Motor neuron (in vitro differentiated cells): ENCODE measurements around the gene PLCL2. TPM values are rescaled to one million over a fixed set of nuclear protein-coding genes. Genes with fewer than 3 reads are reported as not detected.

Source experiments
- ATAC-seq, 8 experiments: fragments of 200-7000 bp; cut with Tn5 transposase; replicated peaks in 6 of 8; 2 replicates each; pipeline ENCODE4 v1.8.0; 2021; ENCODE audit warnings: mild to moderate bottlenecking in 8 of 8, moderate library complexity in 8 of 8
- H3K27ac ChIP-seq, 2 donors: fragments of 250-450 bp; sonication (Bioruptor Pico); 2 replicates each; pipeline ENCODE4 v1.9.0; 2021; ENCODE audit warnings: antibody characterized with exemption in 2 of 2, mild to moderate bottlenecking in 2 of 2, moderate library complexity in 1 of 2
- H3K4me1 ChIP-seq, 2 donors: fragments of 250-450 bp; sonication (Bioruptor Pico); replicated peaks in 1 of 2; 2 replicates each; pipeline ENCODE4 v1.6.1; 2021; ENCODE audit warnings: antibody characterized with exemption in 2 of 2, mild to moderate bottlenecking in 2 of 2, moderate library complexity in 1 of 2
- H3K4me3 ChIP-seq, 5 donors: fragments of 250-450 bp; sonication (Bioruptor Pico); 2 replicates each; pipeline ENCODE4 v1.9.0; 2021; ENCODE audit warnings: antibody characterized with exemption in 5 of 5, mild to moderate bottlenecking in 5 of 5, moderate library complexity in 4 of 5
- WGBS, 10 experiments: fragments of 450-650 bp; shearing (Covaris generic); methylation state at CpG; one replicate each; pipeline ENCODE4 v1.0.0; 2022; 5-methylcytosine and 5-hydroxymethylcytosine counted together
- in situ Hi-C, 9 experiments: fragments of 400-800 bp; cut with MboI; loops; one replicate each; pipeline ENCODE4 v1.15.0; 2021; ENCODE audit warnings: low sequenced_read_pairs in 9 of 9, low pct_unique_long_range_greater_than_20kb in 2 of 9; ENCODE audit not compliant: unreplicated experiment in 9 of 9
- total RNA-seq, 8 experiments: library from RNA; unstranded; fragments of 300-600 nt; gene quantifications; 2 replicates each; pipeline versions ENCODE4 v1.2.3 to v1.2.4, GENCODE V29; 2022

PLCL2 gene
- total RNA-seq, 8 experiments from 2014 or later, result 12.3 to 28.0 (median 21.6) TPM

DNA sequence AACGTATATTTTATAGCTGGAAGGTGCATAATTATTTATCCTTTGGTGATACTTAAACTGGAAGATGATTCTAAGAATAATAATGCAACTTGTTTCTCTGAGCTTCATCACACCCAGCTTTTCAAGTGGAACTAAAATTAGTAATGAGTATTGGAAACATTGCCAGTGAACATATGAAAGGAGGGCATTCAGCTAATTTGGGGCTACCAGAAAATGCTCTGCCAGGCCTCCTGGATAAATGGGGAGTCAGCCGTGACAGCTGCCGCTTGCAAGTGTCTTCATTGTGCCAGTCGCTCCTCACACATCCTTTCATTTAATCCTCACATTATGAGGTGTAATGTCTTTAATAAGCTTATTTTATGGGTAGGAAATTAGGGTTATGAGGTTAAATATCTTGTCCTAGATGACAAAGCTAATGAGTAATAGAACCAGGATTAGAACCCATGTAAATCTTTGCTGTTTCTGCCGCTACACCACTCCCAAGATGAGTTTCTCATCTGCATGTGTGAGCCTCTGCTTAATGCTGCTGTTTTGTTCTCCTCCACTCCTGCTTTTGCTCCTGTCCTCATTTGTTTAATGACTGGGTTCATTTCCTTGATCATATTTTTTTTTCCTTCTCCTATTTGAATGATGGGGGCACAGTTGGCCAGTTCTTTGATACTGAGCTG, 155.7 kb downstream of the PLCL2 start:
- no peak overlapping the region for H3K4me3 ChIP-seq
- H3K4me1 ChIP-seq, result peaks cover 0 to 12% of the 10 kb centered on the region in 2 donors
- peak in 3 of 8 experiments; percentile 13 to 56 (median 42) for ATAC-seq
- no peak overlapping the region for H3K27ac ChIP-seq
- in situ Hi-C loops, result loop anchor here in 2 of 9 experiments (25.0 kb wide), 2 partner anchors 203 to 428 kb away; partner anchors contain the start of gene DAZL (in 2 of the 2)
- 5 to 100% (median 84%) methylated on average over 1 to 5 of the region's 5 CpGs; no CpG with 5 or more reads in 2 of the 10 experiments for WGBS, 10 experiments

DNA sequence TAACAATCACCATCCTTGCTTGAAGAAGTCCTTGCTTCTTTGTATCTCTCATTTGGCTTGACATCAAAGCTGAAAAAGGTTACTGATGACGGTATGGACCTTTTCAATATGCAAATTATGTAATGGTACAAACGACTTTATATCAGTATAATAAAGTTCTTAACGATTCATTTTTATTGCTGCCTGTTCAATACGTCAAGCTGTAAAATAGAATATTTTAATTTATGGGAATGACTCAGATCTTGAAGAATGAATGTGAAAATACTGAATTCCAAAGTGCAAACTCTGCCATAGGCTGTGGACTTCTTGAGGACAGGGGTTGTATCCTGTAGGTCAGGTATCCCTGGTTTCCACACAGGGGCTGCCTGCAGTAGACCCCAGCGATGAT, 156.2 kb downstream of the PLCL2 start:
- Histone ChIP-seq H3K27ac (no peak overlapping the region), H3K4me1 (peaks cover 0 to 12% of the 10 kb centered on the region in 2 donors), H3K4me3 (no peak overlapping the region)
- ATAC-seq, result peak in 3 of 8 experiments; percentile 58 to 62 (median 60)
- WGBS, 10 experiments, result 0 to 100% (median 55%) methylated on average over 1 to 5 of the region's 5 CpGs
- in situ Hi-C loops, result loop anchor here in 2 of 9 experiments (25.0 kb wide), 2 partner anchors 204 to 429 kb away; partner anchors contain the start of gene DAZL (in 2 of the 2)

DNA sequence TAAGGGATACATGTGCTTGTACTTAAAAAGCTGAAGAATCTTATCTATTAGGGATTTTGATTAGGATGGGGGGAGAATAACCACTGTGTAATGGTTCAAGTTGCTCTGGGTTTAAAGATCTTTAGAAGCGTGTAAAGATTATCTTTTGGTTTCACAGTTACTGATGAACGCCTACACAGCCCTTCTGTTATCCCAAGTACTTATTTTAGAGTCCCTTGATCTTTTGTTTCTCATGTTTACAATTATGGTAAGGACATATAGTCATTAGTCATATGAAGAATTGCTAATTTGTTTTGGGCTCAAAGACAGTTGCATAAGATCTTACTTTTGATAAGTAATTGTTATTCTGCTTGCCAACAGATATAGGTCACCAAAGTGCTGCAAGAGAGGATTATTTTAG, 160.1 kb downstream of the PLCL2 start:
- WGBS, 10 experiments, result 36 to 100% (median 94%) methylated on average over 1 to 2 of the region's 2 CpGs; no CpG with 5 or more reads in 1 of the 10 experiments
- no peak overlapping the region for H3K27ac ChIP-seq
- H3K4me3 ChIP-seq, result no peak overlapping the region
- ATAC-seq, result no peak
- H3K4me1 ChIP-seq, result peaks cover 4 to 32% of the 10 kb centered on the region in 2 donors
- in situ Hi-C loops, result loop anchor here in 2 of 9 experiments (25.0 kb wide), 2 partner anchors 208 to 433 kb away; partner anchors contain the start of gene DAZL (in 2 of the 2)

DNA sequence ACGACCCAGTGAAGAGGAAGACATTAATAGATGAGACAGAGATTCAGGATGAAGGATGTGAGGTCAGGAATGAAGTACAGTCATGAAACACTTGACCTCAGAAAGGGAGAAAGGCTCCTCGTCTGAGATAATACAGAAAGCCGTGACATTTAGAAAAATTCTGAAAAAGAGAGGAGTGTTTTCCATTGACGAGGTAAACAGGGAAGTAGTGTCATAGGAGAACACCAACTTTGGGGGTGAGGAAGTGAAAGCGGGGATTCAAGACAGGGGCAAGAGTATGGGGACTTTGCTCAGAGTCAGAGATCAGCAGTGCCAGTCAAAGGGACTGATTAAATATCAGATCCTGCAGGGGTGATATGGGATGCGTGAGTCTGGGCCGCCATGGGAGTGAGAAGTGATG, 160.9 kb downstream of the PLCL2 start:
- Histone ChIP-seq H3K4me1 (peaks cover 4 to 32% of the 10 kb centered on the region in 2 donors), H3K27ac (no peak overlapping the region), H3K4me3 (no peak overlapping the region)
- 80 to 100% (median 90%) methylated on average over 2 to 6 of the region's 7 CpGs for WGBS, 10 experiments
- in situ Hi-C loops, result loop anchor here in 2 of 9 experiments (25.0 kb wide), 2 partner anchors 208 to 433 kb away; partner anchors contain the start of gene DAZL (in 2 of the 2)
- no peak for ATAC-seq

DNA sequence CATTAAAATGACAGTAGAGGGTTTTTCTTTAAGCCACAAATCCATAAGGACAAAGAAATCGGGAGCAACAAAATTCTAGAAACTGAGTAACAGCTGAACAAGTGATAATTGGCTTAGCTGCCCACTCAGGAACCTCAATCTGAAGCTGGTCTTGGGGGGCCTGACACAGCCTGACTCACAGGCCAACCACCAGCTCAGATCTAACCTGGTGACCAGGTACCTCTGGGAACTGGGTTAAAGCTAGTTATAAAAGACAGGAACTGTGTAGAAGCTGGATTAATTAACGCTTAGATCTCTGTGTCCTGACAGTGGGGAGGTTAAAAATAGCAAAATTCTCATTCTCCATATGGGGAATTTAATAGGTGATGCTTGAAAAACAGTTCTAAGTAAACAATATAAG, 161.9 kb downstream of the PLCL2 start:
- Histone ChIP-seq H3K27ac (no peak overlapping the region), H3K4me3 (no peak overlapping the region), H3K4me1 (peaks cover 4 to 32% of the 10 kb centered on the region in 2 donors)
- ATAC-seq, result no peak
- WGBS, 10 experiments, result 71 to 100% (median 90%) methylated on average over 1 to 2 of the region's 2 CpGs
- in situ Hi-C loops, result loop anchor here in 2 of 9 experiments (25.0 kb wide), 2 partner anchors 209 to 434 kb away; partner anchors contain the start of gene DAZL (in 2 of the 2)

DNA sequence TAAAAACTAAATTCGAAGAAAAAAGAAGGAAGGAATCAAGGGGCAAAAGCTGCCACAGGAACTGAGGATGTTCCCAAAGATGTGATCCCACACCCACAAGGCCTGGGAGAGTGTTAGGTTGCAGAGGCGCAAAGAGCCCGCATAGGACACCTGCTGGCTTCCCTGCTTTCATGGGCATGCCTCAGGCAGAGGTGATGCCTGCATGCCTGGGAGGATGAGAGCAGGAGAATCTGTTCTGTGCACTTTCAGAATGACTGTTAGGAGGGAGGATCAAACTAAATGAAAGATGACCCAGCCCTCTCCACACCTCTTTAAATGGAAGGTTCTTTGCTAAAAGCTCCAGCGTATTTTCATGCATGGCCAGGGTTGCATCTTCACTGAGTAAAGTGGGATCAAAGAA, 162.4 kb downstream of the PLCL2 start:
- WGBS, 10 experiments, result 42 to 93% (median 76%) methylated on average over 1 to 4 of the region's 4 CpGs; no CpG with 5 or more reads in 2 of the 10 experiments
- Histone ChIP-seq H3K4me3 (no peak overlapping the region), H3K27ac (no peak overlapping the region), H3K4me1 (peaks cover 4 to 32% of the 10 kb centered on the region in 2 donors)
- ATAC-seq, result peak in 3 of 8 experiments; percentile 19 to 59 (median 25)
- in situ Hi-C loops, result loop anchor here in 2 of 9 experiments (25.0 kb wide), 2 partner anchors 210 to 435 kb away; partner anchors contain the start of gene DAZL (in 2 of the 2)

DNA sequence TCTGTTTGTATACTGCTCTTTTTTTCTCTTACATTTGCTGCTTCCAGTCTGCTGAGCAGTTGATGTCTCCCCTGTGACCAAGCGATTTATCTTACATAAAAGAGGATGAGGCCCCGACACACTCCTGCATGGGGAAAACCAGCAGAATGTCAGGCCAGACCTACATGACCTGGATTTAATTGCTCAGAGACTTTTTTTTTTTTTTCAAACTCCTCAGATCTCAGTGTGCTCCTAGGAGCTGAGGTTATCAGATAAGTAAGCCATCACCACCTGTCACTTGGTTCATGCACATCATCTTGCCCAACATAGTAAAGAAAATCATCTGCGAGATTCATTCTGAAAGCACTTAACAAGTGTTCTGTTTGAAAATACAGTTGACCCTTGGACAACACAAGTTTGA, 163.1 kb downstream of the PLCL2 start:
- ATAC-seq, result peak in 5 of 8 experiments; percentile 28 to 97 (median 83)
- in situ Hi-C loops, result loop anchor here in 2 of 9 experiments (25.0 kb wide), 2 partner anchors 211 to 436 kb away; partner anchors contain the start of gene DAZL (in 2 of the 2)
- H3K27ac ChIP-seq, result no peak overlapping the region
- peaks cover 4 to 32% of the 10 kb centered on the region in 2 donors for H3K4me1 ChIP-seq
- no peak overlapping the region for H3K4me3 ChIP-seq
- WGBS, 10 experiments, result 63 to 100% (median 92%) methylated on average over 1 to 3 of the region's 3 CpGs

DNA sequence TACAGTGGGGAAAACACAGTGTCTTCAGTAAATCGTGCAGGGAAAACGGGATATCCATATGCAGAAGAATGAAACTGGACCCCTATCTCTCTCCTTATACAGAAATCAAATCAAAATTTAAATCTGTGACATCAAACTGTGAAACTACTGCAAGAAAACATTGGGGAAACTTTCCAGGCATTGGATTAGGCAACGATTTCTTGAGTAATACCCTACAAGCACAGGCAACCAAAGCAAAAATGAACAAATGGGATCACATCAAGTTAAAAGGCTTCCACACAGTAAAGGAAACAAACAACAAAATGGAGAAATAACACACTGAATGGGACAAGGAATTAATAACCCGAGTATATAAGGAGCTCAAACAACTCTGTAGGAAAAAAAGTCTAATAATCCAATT, 165.3 kb downstream of the PLCL2 start:
- in situ Hi-C loops, result no loop called here
- H3K4me3 ChIP-seq, result no peak overlapping the region
- 85 to 100% (median 94%) methylated on average over 1 to 4 of the region's 4 CpGs for WGBS, 10 experiments
- H3K27ac ChIP-seq, result no peak overlapping the region
- no peak for ATAC-seq
- H3K4me1 ChIP-seq, result peaks cover 4 to 24% of the 10 kb centered on the region in 2 donors

DNA sequence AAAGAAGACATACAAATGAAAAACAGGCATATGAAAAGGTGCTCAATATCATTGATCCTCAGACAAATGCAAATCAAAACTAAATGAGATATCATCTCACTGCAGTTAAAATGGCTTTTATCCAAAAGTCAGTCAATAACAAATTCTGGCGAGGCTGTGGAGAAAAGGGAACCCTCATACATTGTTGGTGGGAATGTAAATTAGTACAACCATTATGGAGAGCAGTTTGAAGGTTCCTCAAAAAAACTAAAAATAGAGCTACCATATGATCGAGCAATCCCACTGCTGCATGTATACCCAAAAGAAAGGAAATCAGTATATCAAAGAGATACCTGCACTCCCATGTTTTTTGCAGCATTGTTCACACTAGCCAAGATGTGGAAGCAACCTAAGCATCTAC, 165.8 kb downstream of the PLCL2 start:
- 85 to 100% (median 100%) methylated on average over 1 to 2 of the region's 2 CpGs; no CpG with 5 or more reads in 1 of the 10 experiments for WGBS, 10 experiments
- Histone ChIP-seq H3K4me1 (peaks cover 4 to 21% of the 10 kb centered on the region in 2 donors), H3K4me3 (no peak overlapping the region), H3K27ac (no peak overlapping the region)
- in situ Hi-C loops, result no loop called here
- no peak for ATAC-seq

DNA sequence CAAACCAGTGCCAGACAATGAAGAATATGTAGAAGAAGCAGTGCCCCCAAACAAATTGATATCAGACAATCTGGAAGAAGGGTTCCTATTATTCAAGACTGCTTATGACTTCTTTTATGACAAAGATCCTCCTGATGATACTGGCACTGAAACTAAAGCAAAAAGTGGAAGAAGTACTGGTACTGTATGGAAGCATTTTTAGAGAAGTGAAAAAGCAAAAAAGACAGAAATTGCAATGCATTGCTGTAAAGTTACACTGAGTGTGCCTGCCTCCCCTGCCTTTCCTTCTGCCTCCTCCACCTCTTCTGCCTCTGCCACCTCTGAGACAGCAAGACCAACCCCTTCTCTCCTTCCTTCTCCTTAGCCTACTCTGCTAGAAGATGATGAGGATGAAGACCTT, 167.6 kb downstream of the PLCL2 start:
- in situ Hi-C loops, result no loop called here
- ATAC-seq, result no peak
- Histone ChIP-seq H3K4me3 (no peak overlapping the region), H3K27ac (no peak overlapping the region), H3K4me1 (peaks cover 4 to 11% of the 10 kb centered on the region in 2 donors)

DNA sequence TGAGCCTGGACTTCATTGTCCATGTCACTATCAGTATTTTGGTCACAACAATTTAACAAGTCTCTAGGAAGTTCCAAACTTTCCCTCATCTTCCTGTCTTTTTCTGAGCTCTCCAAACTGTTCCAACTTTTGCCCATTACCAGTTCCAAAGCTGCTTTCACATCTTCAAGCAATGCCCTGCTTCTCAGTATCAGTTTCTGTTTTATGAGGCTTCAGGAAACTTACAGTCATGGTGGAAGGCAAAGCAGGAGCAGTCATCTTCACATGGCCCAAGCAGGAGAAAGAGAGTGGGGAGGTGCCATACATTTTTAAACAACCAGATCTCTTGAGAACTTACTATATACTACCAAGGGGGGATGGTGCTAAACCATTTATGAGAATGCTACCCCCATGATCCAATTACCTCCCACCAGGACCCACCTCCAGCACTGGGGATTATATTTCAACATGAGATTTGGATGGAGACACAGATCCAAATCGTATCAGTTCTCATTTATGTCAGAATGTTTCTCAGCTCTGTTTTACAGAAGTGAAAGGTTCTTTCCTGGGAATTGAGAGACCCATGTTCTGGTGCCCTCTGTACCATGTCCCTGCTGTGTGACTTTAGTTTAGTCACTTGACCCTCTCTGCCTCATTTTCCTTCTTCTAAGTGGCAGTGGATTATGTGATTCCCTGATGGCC, 169.7 kb downstream of the PLCL2 start:
- 80 to 100% (median 94%) methylated on average over 1 of the region's 1 CpG; no CpG with 5 or more reads in 6 of the 10 experiments for WGBS, 10 experiments
- Histone ChIP-seq H3K4me3 (no peak overlapping the region), H3K27ac (no peak overlapping the region), H3K4me1 (no peaks in the 10 kb centered on the region)
- no peak for ATAC-seq
- in situ Hi-C loops, result no loop called here

DNA sequence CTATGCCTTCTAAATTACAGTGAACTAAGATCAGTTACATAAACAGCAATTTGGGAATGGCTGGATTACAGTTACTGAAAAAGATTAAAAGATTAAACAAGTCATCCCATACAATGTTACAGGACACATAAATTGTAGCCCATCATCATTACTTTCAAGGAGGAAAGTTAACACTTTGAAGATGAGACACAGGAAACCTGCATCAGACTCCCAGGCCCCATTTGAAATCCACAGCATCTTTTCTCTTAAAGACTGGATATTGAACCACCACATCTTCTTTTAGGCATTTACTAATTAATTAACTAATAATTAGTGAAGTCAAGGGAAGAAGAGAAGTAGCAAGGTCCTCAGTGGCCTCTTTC, 170.2 kb downstream of the PLCL2 start:
- Histone ChIP-seq H3K4me3 (no peak overlapping the region), H3K4me1 (no peaks in the 10 kb centered on the region), H3K27ac (no peak overlapping the region)
- ATAC-seq, result no peak
- in situ Hi-C loops, result no loop called here
